Body of pancreas (tissue), 4 donors: ENCODE data around the gene SBNO2. TPM values are rescaled to one million over a fixed set of nuclear protein-coding genes. Genes with fewer than 3 reads are reported as not detected.

Source experiments
- ATAC-seq: fragments of 150-250 bp; one replicate; pipeline ENCODE4 v1.9.1; 2016
- DNase-seq, 4 donors: peaks; one replicate each; pipeline ENCODE4 v3.0.0-alpha.2; 2019
- H3K27ac ChIP-seq, 4 donors: fragments of 200-600 bp; sonication (generic); 1 replicate in 3 of 4; 2 replicates in 1 of 4; pipeline versions ENCODE4 v1.5.1 to v1.6.1; 2016 to 2019; ENCODE audit warnings: mild to moderate bottlenecking in 1 of 4, mixed read lengths in 1 of 4, moderate library complexity in 1 of 4
- H3K27me3 ChIP-seq, 2 donors: fragments of 200-600 bp; sonication (generic); one replicate each; pipeline ENCODE4 v1.6.0; 2016; ENCODE audit warnings: mild to moderate bottlenecking in 1 of 2
- H3K36me3 ChIP-seq, 2 donors: fragments of 200-600 bp; sonication (generic); replicated peaks in 1 of 2; 2 replicates each; pipeline ENCODE4 v1.5.1; 2016; ENCODE audit warnings: low read depth in 2 of 2; ENCODE audit not compliant: insufficient read depth in 1 of 2
- H3K4me1 ChIP-seq: fragments of 200-600 bp; sonication (generic); one replicate; pipeline ENCODE4 v1.6.0; 2016
- H3K4me3 ChIP-seq, 2 donors: fragments of 200-600 bp; sonication (generic); 1 replicate in 1 of 2; 2 replicates in 1 of 2; pipeline ENCODE4 v1.5.1; 2016 to 2019
- H3K9me3 ChIP-seq, 3 donors: fragments of 200-600 bp; sonication (generic); 1 replicate in 2 of 3; 2 replicates in 1 of 3; pipeline ENCODE4 v1.5.1; 2016
- POLR2A ChIP-seq, 3 donors: fragments of 450-650 bp; IDR thresholded peaks; one replicate each; pipeline ENCODE4 v1.6.1; 2016; ENCODE audit warnings: antibody characterized with exemption in 3 of 3, mild to moderate bottlenecking in 2 of 3
- WGBS, 2 donors: methylation state at CpG; one replicate each; pipeline ENCODE4 v1.1.5; 2017; 5-methylcytosine and 5-hydroxymethylcytosine counted together
- intact Hi-C: fragments of 100-400 bp; cut with DNase I; formaldehyde crosslinking; loops from one replicate; pipeline ENCODE4 v1.15.1; 2023
- total RNA-seq, 2 donors: library from RNA; depleted of rRNA; stranded (reverse); fragments of >200 nt; gene quantifications; one replicate each; pipeline ENCODE4 v1.1.0, GENCODE V29; 2016
- TF ChIP-seq, protein P1 (sequence below), 7 experiments: fragments of 450-650 bp in 4 of 7; fragments of 200-600 bp in 3 of 7; sonication (generic) in 3 of 7; IDR thresholded peaks; one replicate each; pipeline ENCODE4 v1.5.1; 2016 to 2019; ENCODE audit warnings: antibody characterized with exemption in 7 of 7

Gene SBNO2
- total RNA-seq, 2 donors from 2014 or later: 14.0 to 30.7 TPM

DNA sequence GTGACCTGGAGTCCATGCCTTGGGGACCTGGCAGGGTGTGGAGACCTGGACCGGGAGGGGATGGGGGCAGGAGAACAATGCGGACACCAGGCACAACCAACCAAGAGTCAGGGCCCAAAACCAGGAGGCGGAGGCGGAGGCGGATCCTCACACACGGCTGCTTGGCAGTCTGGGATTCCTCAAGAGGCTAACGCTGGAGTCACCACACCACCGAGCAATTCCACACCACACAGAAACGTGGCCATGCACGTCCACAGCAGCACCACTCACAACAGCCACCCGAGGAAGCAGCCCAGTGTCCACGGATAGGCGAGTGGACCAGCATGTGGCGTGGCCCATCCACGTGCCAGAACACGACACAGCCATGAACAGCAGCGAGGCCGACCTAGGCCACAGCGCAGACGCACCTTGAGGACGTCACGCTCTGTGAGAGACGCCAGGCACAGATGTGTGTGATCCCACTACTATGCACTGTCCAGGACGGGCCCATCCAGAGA lies 17.7 kb downstream of the SBNO2 start:
- DNase-seq: no peak
- ATAC-seq: no peak
- intact Hi-C loops: no loop called here
- no peak overlapping the region for H3K4me3 ChIP-seq
- no peak for TF ChIP-seq POLR2A (IDR thresholded peaks at IDR 0.05)
- TF ChIP-seq, protein P1, sequence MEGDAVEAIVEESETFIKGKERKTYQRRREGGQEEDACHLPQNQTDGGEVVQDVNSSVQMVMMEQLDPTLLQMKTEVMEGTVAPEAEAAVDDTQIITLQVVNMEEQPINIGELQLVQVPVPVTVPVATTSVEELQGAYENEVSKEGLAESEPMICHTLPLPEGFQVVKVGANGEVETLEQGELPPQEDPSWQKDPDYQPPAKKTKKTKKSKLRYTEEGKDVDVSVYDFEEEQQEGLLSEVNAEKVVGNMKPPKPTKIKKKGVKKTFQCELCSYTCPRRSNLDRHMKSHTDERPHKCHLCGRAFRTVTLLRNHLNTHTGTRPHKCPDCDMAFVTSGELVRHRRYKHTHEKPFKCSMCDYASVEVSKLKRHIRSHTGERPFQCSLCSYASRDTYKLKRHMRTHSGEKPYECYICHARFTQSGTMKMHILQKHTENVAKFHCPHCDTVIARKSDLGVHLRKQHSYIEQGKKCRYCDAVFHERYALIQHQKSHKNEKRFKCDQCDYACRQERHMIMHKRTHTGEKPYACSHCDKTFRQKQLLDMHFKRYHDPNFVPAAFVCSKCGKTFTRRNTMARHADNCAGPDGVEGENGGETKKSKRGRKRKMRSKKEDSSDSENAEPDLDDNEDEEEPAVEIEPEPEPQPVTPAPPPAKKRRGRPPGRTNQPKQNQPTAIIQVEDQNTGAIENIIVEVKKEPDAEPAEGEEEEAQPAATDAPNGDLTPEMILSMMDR (IDR thresholded peaks at IDR 0.05): no peak
- H3K4me1 ChIP-seq: peaks cover 22% of the 10 kb centered on the region
- no peaks in the 10 kb centered on the region for H3K9me3 ChIP-seq
- H3K36me3 ChIP-seq: peaks cover 0 to 3% of the 10 kb centered on the region in 2 donors
- WGBS, 2 donors: 85 to 89% methylated on average over 13 to 23 of the region's 24 CpGs
- H3K27me3 ChIP-seq: no peaks in the 10 kb centered on the region
- peak overlapping the region in 2 of 4 donors; percentile 72 to 80 for H3K27ac ChIP-seq

DNA sequence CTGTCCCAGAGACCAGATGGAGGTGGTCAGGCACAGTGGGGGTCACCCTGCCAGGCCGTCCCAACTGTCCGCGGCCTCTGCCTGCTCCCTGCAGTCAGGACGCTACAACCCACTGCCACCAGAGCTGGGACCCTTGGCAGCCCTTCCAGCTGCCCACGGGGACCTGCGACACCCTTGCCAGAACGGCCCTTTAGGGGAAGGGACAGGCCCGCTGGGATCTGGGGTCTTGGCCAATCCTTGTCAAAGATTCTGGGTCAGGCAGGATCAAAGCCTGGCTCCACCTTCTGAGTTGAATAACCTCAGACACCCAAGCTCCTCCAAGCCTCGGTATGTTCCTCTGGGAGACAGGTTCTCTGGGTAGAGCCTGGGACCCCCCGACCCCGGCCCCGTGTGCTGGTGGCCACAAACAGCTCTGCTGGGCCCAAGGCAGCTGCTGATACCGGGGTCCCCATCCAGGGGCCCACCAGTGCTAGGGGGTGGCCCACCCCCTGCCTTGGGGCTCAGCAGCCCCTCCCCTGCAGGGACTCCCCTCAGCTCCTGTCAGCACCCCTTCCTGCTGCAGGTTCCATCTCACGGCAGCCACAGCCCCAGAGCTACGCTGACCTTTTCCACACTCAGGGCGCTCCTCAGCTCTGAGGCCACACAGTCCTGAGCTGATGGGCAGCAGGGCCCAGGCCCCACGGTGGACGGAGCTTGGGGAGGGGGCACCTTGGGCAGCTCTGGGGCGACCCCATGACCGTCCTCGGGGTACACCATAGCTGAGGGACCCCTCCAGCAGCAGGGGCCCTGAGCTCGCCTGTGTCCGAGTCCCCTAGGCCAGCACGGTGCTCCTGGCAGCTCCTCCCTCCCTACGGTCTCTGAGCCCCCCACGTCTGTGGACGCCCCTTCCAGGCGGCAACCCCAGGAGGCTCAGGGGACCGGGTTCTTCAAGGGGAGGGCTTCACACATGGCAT lies 18.4 kb downstream of the SBNO2 start:
- DNase-seq: no peak
- ATAC-seq: peak; percentile 5
- H3K4me1 ChIP-seq: peaks cover 25% of the 10 kb centered on the region
- no peak overlapping the region for H3K4me3 ChIP-seq
- peaks cover 0 to 3% of the 10 kb centered on the region in 2 donors for H3K36me3 ChIP-seq
- H3K9me3 ChIP-seq: no peaks in the 10 kb centered on the region
- H3K27ac ChIP-seq: peak overlapping the region; percentile 25 to 80 (median 61)
- intact Hi-C loops: no loop called here
- H3K27me3 ChIP-seq: no peaks in the 10 kb centered on the region
- no peak for TF ChIP-seq POLR2A (IDR thresholded peaks at IDR 0.05)
- TF ChIP-seq, protein P1 (IDR thresholded peaks at IDR 0.05): no peak
- WGBS, 2 donors: 85% methylated on average over 29 of the region's 29 CpGs; no CpG with 5 or more reads in 1 of the 2 donors

DNA sequence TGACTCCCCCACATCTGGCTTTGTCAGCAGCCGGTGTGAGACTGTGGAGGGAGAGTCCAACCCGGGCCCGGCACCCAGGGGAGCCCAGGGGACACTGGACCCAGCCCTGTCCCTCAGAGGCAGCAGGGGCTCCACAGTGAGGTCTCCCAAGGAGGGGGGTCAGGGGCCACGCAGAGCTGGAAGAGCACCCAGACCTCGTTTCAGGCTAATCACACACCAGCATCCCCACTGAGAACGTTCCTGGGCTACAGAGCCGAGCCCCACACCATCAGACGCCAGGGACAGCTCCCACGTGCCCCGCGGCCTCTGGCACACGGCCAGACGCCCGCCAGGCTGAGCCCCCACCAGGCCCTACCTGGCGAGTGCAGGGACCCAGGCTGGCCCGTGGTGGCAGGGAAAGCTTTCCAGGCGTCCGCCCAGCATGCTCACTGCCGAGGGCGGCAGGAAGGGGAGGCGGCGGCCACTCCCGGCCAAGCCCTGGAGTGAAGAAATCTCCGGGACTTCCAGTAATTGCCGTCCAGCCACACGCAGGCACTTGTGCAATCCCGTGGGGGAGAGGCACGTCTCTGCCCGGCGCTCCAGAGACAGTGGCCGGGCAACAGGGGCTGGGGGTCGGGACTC lies 19.2 kb downstream of the SBNO2 start:
- DNase-seq (peak; percentile 54 to 82 (median 65)), ATAC-seq (peak; percentile 62)
- intact Hi-C loops: no loop called here
- Histone ChIP-seq H3K9me3 (no peaks in the 10 kb centered on the region), H3K4me3 (no peak overlapping the region), H3K27me3 (no peaks in the 10 kb centered on the region), H3K4me1 (peaks cover 27% of the 10 kb centered on the region), H3K27ac (peak overlapping the region; percentile 25 to 80 (median 61)), H3K36me3 (peaks cover 0 to 5% of the 10 kb centered on the region in 2 donors)
- WGBS, 2 donors: 61 to 81% methylated on average over 7 to 16 of the region's 32 CpGs
- peak in 1 of 3 donors; percentile 18 for TF ChIP-seq POLR2A (IDR thresholded peaks at IDR 0.05)
- TF ChIP-seq, protein P1 (IDR thresholded peaks at IDR 0.05): no peak

DNA sequence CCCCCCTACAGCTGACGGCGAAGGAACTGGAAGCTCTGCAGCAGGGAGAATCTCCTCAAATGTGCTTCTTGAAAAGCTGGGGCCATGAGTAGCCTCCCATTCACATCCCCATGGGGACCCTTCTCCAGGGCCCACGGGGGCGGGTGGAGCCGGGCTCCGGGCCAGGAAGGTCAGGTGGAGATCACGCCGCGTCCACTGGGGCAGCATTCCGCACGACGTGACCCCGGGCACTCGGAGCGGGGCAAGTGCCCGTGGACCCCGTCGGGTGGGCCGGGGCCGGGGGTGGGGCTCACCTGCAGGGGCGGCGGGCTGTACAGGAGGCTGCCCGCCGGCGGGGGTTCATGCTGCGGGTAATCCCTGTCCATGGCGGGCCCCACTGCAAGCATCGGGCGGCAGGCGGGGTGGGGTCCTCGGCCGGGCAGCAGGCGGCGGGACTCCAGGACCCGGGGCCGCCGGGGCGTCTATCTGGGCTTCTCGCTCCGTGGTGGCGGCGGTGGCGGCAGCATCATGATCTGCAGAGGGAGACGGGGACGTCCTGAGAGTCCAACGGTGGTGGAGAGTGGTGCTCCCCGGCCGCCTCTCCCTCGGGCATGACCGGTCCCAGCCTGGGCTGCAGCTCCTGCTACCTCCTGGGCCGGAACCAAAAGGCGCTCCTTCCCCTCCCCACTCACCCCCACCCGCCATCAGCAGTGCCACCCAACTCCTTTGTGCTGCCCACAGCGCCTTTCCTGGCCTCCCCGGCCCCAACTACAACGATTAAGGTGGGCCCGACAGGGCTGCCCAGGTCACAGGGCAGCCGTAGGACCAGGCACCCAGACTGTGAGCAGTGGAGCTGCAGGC lies 20.0 kb downstream of the SBNO2 start:
- no peak for DNase-seq
- Histone ChIP-seq H3K4me1 (peaks cover 27% of the 10 kb centered on the region), H3K27me3 (no peaks in the 10 kb centered on the region), H3K4me3 (no peak overlapping the region), H3K36me3 (peaks cover 0 to 5% of the 10 kb centered on the region in 2 donors), H3K9me3 (no peaks in the 10 kb centered on the region), H3K27ac (peak overlapping the region in 3 of 4 donors; percentile 1 to 80 (median 72))
- ATAC-seq: no peak
- intact Hi-C loops: no loop called here
- no peak for TF ChIP-seq POLR2A (IDR thresholded peaks at IDR 0.05)
- TF ChIP-seq, protein P1 (IDR thresholded peaks at IDR 0.05): no peak
- 95 to 100% methylated on average over 1 to 53 of the region's 58 CpGs for WGBS, 2 donors
